Endothelial cell of umbilical vein (primary cell): ENCODE measurements around the gene LRRC37B.

Source experiments
- CTCF ChIP-seq, 2 donors: IDR thresholded peaks; 1 replicate in 1 of 2; 2 replicates in 1 of 2; pipeline ENCODE4 v1.5.1; 2011; ENCODE audit warnings: low read length in 2 of 2, mild to moderate bottlenecking in 2 of 2, moderate library complexity in 2 of 2, control low read depth in 1 of 2, inconsistent platforms in 1 of 2, low read depth in 1 of 2; ENCODE audit not compliant: insufficient read depth in 1 of 2; ENCODE audit errors: extremely low read depth in 1 of 2
- GATA2 ChIP-seq: IDR thresholded peaks from 2 replicates; pipeline ENCODE4 v1.7.0; 2011; ENCODE audit warnings: low read depth, mild to moderate bottlenecking, moderate library complexity, mixed read lengths, low read length; ENCODE audit not compliant: insufficient read length, insufficient read depth
- POLR2A ChIP-seq: IDR thresholded peaks from 2 replicates; pipeline ENCODE4 v1.6.1; 2012; ENCODE audit warnings: low read depth, mild to moderate bottlenecking, control low read depth, low read length
- TF ChIP-seq, protein P1 (sequence below): IDR thresholded peaks from 2 replicates; pipeline ENCODE4 v1.6.1; 2011; ENCODE audit not compliant: insufficient read depth, insufficient read length

GRCh38 chr17:32006957-32007462 is at the start of gene LRRC37B:
- peak; percentile 89 for TF ChIP-seq CTCF (IDR thresholded peaks at IDR 0.05; ENCODE audit: extremely low read depth in 1 of 2, insufficient read depth in 1 of 2, low read depth in 1 of 2, low read length in 2 of 2)
- no peak for TF ChIP-seq POLR2A
- TF ChIP-seq, protein P1, sequence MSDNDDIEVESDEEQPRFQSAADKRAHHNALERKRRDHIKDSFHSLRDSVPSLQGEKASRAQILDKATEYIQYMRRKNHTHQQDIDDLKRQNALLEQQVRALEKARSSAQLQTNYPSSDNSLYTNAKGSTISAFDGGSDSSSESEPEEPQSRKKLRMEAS: peak; percentile 82
- TF ChIP-seq GATA2: no peak
